DND-41 (cell line): ENCODE results near the gene TBC1D17.

Experiments used
- ATAC-seq: fragments of 200-7000 bp; cut with Tn5 transposase; 3 replicates; pipeline ENCODE4 v1.9.1; 2021; ENCODE audit warnings: low read depth; ENCODE audit not compliant: insufficient read depth
- DNase-seq: peaks from one replicate; pipeline ENCODE4 v3.0.0-alpha.2; 2020
- H2AFZ ChIP-seq: 2 replicates; pipeline ENCODE4 v1.6.0; 2012; ENCODE audit warnings: low read depth, low read length
- H3K27ac ChIP-seq: 2 replicates; pipeline ENCODE4 v1.5.1; 2012; ENCODE audit warnings: low read length, inconsistent platforms
- H3K27me3 ChIP-seq: fragments of 200-600 bp; sonication (generic); 2 replicates; pipeline ENCODE4 v1.6.0; 2012; ENCODE audit warnings: low read length, mild to moderate bottlenecking, inconsistent platforms; ENCODE audit not compliant: insufficient read depth, poor library complexity
- H3K36me3 ChIP-seq: 2 replicates; pipeline ENCODE4 v1.5.1; 2012; ENCODE audit warnings: low read length, inconsistent platforms; ENCODE audit not compliant: insufficient read depth
- H3K4me1 ChIP-seq: 2 replicates; pipeline ENCODE4 v1.5.1; 2012; ENCODE audit warnings: mild to moderate bottlenecking, low read length; ENCODE audit not compliant: insufficient read depth
- H3K4me2 ChIP-seq: 2 replicates; pipeline ENCODE4 v1.6.0; 2012; ENCODE audit warnings: mild to moderate bottlenecking, moderate library complexity, low read length, inconsistent platforms; ENCODE audit not compliant: insufficient read depth
- H3K4me3 ChIP-seq, 2 experiments: fragments of 200-600 bp in 1 of 2; shearing (Covaris generic) in 1 of 2; 2 replicates each; pipeline ENCODE4 v1.5.1; 2012 to 2016; ENCODE audit warnings: inconsistent platforms in 2 of 2, low read length in 2 of 2, mild to moderate bottlenecking in 2 of 2, low read depth in 1 of 2, moderate library complexity in 1 of 2
- H3K79me2 ChIP-seq: 2 replicates; pipeline ENCODE4 v1.6.0; 2012; ENCODE audit warnings: low read length, inconsistent platforms; ENCODE audit not compliant: insufficient read depth
- H3K9ac ChIP-seq: 2 replicates; pipeline ENCODE4 v1.6.0; 2012; ENCODE audit warnings: low read depth, mild to moderate bottlenecking, inconsistent platforms, low read length, moderate library complexity
- H3K9me3 ChIP-seq: 2 replicates; pipeline ENCODE4 v1.5.1; 2012; ENCODE audit warnings: low read length, moderate library complexity, mild to moderate bottlenecking, inconsistent platforms; ENCODE audit not compliant: insufficient read depth, severe bottlenecking
- H4K20me1 ChIP-seq: 2 replicates; pipeline ENCODE4 v1.6.0; 2012; ENCODE audit warnings: low read length; ENCODE audit not compliant: insufficient read depth
- CTCF ChIP-seq: IDR thresholded peaks from 2 replicates; pipeline ENCODE4 v1.5.1; 2012; ENCODE audit warnings: borderline replicate concordance, low read length, moderate library complexity, mild to moderate bottlenecking; ENCODE audit not compliant: poor library complexity, severe bottlenecking; ENCODE audit errors: extremely low read depth
- EZH2 ChIP-seq: IDR thresholded peaks from 3 replicates; pipeline ENCODE4 v1.6.1; 2012; ENCODE audit warnings: borderline replicate concordance, low read depth, mild to moderate bottlenecking, moderate library complexity, low read length, inconsistent platforms; ENCODE audit not compliant: severe bottlenecking

The TBC1D17 gene

GRCh38 chr19:49855277-49855675 is 22.2 kb upstream of the TBC1D17 start:
- H3K79me2 ChIP-seq = peaks cover 63% of the 10 kb centered on the region
- no peaks in the 10 kb centered on the region for H3K27me3 ChIP-seq
- ATAC-seq = no peak
- TF ChIP-seq CTCF = no peak
- TF ChIP-seq EZH2 = no peak
- no peak overlapping the region for H3K9ac ChIP-seq
- no peak overlapping the region for H2AFZ ChIP-seq
- no peak overlapping the region for H3K27ac ChIP-seq
- H3K4me3 ChIP-seq = no peak overlapping the region
- H3K4me2 ChIP-seq = no peak overlapping the region
- peaks cover 78% of the 10 kb centered on the region for H3K36me3 ChIP-seq
- no peaks in the 10 kb centered on the region for H3K9me3 ChIP-seq
- H4K20me1 ChIP-seq = peaks cover 78% of the 10 kb centered on the region
- no peak for DNase-seq
- H3K4me1 ChIP-seq = peaks cover 27% of the 10 kb centered on the region

GRCh38 chr19:49855676-49856573 is 21.6 kb upstream of the TBC1D17 start:
- no peak for DNase-seq
- H3K9me3 ChIP-seq = no peaks in the 10 kb centered on the region
- ATAC-seq = no peak
- H2AFZ ChIP-seq = no peak overlapping the region
- H3K36me3 ChIP-seq = peaks cover 84% of the 10 kb centered on the region
- no peak overlapping the region for H3K9ac ChIP-seq
- H3K79me2 ChIP-seq = peaks cover 62% of the 10 kb centered on the region
- no peak overlapping the region for H3K4me2 ChIP-seq
- peaks cover 25% of the 10 kb centered on the region for H3K4me1 ChIP-seq
- no peak overlapping the region for H3K4me3 ChIP-seq
- H3K27me3 ChIP-seq = no peaks in the 10 kb centered on the region
- no peak overlapping the region for H3K27ac ChIP-seq
- TF ChIP-seq CTCF (peak; percentile 8), EZH2 (no peak)
- H4K20me1 ChIP-seq = peaks cover 85% of the 10 kb centered on the region

GRCh38 chr19:49856574-49857021 is 20.9 kb upstream of the TBC1D17 start:
- TF ChIP-seq CTCF (no peak), EZH2 (no peak)
- Histone ChIP-seq H3K9ac (no peak overlapping the region), H3K27me3 (no peaks in the 10 kb centered on the region), H2AFZ (no peak overlapping the region), H3K4me3 (no peak overlapping the region), H3K4me2 (no peak overlapping the region), H3K4me1 (peaks cover 25% of the 10 kb centered on the region), H3K79me2 (peaks cover 58% of the 10 kb centered on the region), H4K20me1 (peaks cover 88% of the 10 kb centered on the region), H3K36me3 (peaks cover 90% of the 10 kb centered on the region), H3K9me3 (no peaks in the 10 kb centered on the region), H3K27ac (no peak overlapping the region)
- ATAC-seq = no peak
- no peak for DNase-seq
